ENCODE measurements around the gene FAM200B.

The FAM200B gene

GRCh38 chr4:15738877-15739276 is 57.2 kb downstream of the FAM200B start:
- no peak for FAIRE-seq
